ENCODE data around the gene VGLL4.
"Not testable (repeated sequence)": the region's sequence is repeated elsewhere in the genome, so short reads cannot be mapped to it uniquely, and the experiment has no call there.

The VGLL4 gene

DNA sequence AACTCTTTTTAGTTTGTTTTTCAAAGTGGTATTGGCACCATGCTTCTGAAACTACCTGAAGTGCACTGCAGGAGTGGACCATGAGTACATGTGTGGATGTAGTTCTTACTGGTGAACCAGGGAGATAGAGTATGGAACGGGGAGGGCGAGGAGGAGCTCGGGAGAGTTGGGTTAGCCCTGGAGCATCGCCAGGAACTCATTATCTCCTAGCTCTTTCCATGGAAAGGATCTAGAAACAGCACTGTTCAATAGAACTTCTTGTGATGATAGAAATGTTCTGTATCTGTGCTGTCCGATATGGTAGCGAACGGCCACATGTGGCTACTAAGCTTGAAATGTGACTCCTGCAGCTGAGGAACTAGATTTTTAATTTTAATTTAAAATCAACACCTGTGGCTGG, 47.3 kb downstream of the VGLL4 start:
- no peak overlapping the region for H3K4me3 ChIP-seq (replicated peaks; ENCODE audit: low read depth, low read length)

GRCh38 chr3:11595024-11595423, 48.7 kb downstream of the VGLL4 start:
- H3K4me3 ChIP-seq (replicated peaks; ENCODE audit: low read depth, low read length); DNase-seq (ENCODE audit: extremely low read depth, low read depth): not testable (repeated sequence)

More for the DNA sequence above, 47.3 kb downstream of the VGLL4 start:
- TF ChIP-seq, protein P1, sequence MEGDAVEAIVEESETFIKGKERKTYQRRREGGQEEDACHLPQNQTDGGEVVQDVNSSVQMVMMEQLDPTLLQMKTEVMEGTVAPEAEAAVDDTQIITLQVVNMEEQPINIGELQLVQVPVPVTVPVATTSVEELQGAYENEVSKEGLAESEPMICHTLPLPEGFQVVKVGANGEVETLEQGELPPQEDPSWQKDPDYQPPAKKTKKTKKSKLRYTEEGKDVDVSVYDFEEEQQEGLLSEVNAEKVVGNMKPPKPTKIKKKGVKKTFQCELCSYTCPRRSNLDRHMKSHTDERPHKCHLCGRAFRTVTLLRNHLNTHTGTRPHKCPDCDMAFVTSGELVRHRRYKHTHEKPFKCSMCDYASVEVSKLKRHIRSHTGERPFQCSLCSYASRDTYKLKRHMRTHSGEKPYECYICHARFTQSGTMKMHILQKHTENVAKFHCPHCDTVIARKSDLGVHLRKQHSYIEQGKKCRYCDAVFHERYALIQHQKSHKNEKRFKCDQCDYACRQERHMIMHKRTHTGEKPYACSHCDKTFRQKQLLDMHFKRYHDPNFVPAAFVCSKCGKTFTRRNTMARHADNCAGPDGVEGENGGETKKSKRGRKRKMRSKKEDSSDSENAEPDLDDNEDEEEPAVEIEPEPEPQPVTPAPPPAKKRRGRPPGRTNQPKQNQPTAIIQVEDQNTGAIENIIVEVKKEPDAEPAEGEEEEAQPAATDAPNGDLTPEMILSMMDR (IDR thresholded peaks at IDR 0.05; ENCODE audit: low read depth, low read length, missing control alignments) = no peak
- DNase-seq (ENCODE audit: extremely low read depth, low read depth) = no peak

- TF ChIP-seq, protein P1 (IDR thresholded peaks at IDR 0.05; ENCODE audit: low read depth, low read length, missing control alignments) = no peak
- H3K4me3 ChIP-seq (replicated peaks; ENCODE audit: low read depth, low read length) = no peak overlapping the region
- no peak for DNase-seq (ENCODE audit: extremely low read depth, low read depth)
Measured at GRCh38 chr3:11593318-11594034, 50.2 kb downstream of the VGLL4 start.

DNA sequence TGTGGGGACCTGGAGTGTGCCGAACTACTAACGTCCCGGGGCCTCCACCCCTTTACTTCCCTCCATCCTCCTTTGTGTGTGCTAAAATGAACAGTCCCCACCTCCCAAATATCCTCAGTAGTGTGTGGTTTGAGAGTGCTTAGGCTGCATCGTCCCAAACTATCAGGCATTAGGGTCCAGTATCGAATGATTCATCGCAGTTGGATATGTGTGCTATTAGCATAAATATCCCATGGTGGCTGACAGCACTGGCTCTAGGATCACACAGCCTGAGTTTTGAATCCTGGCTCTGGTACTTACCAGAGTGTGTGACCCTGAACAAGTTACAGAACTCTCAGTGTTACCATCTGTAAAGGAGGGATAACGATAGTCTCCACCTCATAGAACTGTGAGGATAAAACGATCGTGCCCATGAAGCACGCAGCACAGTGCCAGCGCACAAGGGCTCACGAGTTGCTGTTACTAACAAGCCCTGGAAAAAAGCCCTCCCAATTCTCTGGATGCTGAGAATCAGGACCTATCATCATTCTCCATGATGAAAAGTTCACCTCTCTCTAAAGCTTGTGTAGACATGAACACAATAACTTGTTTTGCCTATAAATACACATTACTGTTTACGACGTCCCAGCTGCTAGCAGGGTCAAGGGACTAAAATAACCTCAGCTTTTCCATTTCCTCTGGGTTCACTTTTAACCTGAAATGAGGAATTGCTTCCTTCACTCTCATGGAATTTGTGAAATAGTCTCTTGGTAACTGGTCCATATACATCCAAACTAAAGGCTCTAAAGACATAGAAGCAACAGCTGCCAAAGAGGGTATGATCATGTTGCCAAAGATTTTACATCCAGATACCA, 51.0 kb downstream of the VGLL4 start:
- DNase-seq (ENCODE audit: extremely low read depth, low read depth) = no peak
- no peak overlapping the region for H3K4me3 ChIP-seq (replicated peaks; ENCODE audit: low read depth, low read length)
- TF ChIP-seq, protein P1 (IDR thresholded peaks at IDR 0.05; ENCODE audit: low read depth, low read length, missing control alignments) = no peak

- DNase-seq (ENCODE audit: extremely low read depth, low read depth) = no peak
- H3K4me3 ChIP-seq (replicated peaks; ENCODE audit: low read depth, low read length) = no peak overlapping the region
- TF ChIP-seq, protein P1 (IDR thresholded peaks at IDR 0.05; ENCODE audit: low read depth, low read length, missing control alignments) = no peak
Measured at GRCh38 chr3:11591391-11592282, 52.1 kb downstream of the VGLL4 start.

- H3K4me3 ChIP-seq (replicated peaks; ENCODE audit: low read depth, low read length) = no peak overlapping the region
- TF ChIP-seq, protein P1 (IDR thresholded peaks at IDR 0.05; ENCODE audit: low read depth, low read length, missing control alignments) = no peak
- DNase-seq (ENCODE audit: extremely low read depth, low read depth) = no peak
Measured at GRCh38 chr3:11591002-11591355, 52.7 kb downstream of the VGLL4 start.
